Embryonic facial prominence (tissue), 1 donor: ENCODE data around the gene A4GALT.
"Not testable (repeated sequence)": the region's sequence is repeated elsewhere in the genome, so short reads cannot be mapped to it uniquely, and the experiment has no call there.

Experiments used
- DNase-seq: peaks from one replicate; pipeline ENCODE4 v3.0.0-alpha.2; 2016; ENCODE audit errors: extremely low spot score

Gene A4GALT

DNA sequence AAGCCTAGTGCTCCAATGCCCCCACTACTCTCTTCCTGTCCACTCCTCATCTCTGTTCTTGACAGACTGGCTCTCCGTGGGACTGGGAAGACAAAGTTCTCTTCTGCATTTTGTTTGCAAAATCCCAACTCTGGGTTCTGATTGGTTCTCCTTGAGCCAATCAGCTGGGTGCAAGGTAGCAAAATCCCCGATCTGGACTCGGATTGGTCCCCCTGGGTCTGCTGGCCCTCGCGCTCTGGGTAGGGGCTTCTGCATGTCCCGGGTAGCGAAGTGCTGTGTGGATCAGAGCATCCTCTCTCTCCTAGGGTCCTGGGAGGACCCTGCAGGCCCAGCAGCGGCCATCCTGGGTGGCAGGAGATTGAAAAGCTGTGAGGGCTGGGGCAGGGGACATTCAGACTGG lies 22.3 kb upstream of the A4GALT start:
- DNase-seq, result no peak

GRCh38 chr22:42740320-42740719 lies 19.6 kb upstream of the A4GALT start:
- DNase-seq, result not testable (repeated sequence)

DNA sequence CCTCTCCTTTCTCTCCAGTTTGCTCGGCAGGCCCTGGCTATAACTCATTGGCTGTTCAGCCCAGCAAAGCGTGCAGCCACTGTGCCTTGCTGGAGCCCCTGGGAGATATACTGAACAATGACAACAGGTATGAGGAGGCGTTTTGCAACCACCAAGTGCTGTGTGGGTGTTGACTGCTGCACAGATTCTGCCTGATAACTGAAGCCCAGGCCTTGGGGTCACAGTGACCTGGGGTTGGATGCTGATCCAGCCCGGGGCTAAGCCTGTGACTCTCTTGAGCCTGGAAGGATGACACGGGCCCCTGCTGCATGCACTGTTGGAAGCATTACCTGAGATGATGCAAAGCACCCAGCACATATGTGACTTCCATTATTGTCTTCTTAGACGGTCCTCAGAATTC lies 13.7 kb upstream of the A4GALT start:
- DNase-seq, result no peak

GRCh38 chr22:42733394-42733793 lies 12.7 kb upstream of the A4GALT start:
- DNase-seq, result not testable (repeated sequence)

GRCh38 chr22:42732081-42732480 lies 11.4 kb upstream of the A4GALT start:
- no peak for DNase-seq

DNA sequence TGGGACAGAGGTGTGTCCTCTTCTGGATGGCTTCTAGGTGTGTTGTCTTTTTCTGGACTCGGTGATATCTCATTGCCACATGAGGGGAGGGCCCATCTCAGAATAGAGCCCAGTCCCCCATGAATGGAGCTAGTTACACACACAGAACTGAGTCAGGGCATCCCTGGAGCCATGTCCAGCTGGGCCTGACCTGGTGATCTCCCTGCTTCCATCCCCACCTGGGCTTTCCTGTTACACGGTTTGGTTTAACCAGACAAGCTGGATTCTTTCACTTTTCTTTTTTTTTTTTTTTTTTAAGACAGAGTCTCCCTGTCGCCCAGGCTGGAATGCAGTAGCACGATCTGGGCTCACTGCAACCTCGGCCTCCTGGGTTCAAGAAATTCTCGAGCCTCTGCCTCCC lies 6.1 kb upstream of the A4GALT start:
- no peak for DNase-seq

DNA sequence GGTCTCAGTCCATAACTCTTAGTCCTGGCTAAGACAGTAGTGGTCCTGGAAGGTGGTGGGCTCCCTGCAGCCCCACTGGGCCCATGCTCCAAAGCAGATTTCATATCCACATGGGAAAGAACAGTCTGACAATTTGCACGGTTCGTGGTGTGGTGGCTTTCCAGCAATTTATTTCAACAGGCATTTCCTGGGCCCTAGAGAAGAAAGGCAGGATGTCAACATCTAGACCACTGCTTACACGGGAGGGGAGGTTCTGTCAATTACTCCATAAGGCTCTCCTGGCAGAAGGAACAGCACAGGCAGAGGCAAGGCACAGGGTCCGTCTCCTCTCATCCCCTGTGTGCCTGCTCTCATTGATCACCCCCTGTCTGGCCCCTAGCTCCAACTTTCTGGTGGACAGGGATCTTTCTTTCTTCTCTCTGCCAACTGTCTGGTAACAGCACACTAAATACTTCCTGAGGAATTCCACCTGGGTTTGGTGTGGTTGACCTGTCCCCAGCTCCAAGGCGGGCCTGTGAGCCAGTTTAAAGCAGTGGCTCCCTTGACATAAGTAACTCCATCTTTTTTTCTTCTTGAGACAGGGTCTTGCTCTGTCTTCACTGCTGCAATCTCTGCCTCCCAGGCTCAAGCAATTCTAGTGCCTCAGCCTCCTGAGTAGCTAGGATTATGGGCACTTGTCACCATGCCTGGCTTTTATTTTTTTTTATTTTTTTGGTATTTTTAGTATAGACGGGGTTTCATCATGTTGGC lies 5.1 kb upstream of the A4GALT start:
- no peak for DNase-seq

DNA sequence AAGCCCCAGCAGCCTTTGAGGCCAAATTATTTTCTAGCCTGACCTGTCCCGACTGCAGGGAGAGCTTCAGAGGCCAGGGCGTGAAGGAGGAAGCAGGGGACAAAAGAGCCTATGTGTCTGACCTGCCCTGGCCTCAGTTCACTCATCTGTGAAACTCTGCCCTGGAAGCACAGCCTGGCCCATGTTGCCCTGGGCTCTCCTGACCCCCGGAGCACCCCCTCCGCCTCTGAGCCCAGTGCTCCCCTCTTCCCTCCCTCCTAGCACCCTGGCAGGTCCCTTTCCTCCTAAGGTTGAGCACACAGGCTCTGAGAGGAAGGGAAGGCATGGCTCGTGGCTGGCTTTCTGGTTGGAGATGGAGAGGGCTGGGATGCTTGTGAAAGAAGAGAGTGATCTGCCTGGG lies 3.4 kb upstream of the A4GALT start:
- DNase-seq, result no peak

- no peak for DNase-seq
These were observed 370 bp upstream of the A4GALT start for GRCh38 chr22:42721045-42721434.

DNA sequence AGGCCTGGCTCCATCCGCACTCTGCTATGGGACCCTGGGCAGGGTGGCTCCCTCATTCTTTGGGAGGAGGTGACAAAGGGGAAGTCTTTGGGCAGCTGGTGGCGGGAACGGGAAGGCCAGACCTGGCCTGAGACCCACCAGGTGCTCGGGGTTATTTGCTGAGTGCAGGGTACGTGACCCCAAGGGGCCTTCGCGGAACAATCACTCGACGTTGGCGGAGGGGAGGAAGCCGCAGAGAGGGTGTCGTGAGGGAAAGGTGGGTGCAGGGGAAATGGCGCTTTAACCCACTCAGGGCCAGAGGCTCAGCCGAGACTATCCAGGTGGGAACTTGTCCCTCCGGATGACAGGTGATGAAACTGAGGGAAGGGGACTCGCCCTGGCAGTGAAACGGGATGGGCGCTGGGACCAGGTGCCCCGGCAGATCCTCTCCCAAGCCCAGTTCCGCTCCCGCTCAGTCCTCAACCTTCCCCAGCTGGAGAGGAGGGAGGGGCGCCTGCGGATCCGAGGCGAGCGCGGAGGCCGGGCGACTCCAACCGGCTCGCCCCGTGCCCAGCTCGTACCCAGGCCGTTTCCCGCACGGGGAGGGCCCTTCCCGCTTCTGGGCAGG lies 911 bp downstream of the A4GALT start:
- DNase-seq, result no peak

DNA sequence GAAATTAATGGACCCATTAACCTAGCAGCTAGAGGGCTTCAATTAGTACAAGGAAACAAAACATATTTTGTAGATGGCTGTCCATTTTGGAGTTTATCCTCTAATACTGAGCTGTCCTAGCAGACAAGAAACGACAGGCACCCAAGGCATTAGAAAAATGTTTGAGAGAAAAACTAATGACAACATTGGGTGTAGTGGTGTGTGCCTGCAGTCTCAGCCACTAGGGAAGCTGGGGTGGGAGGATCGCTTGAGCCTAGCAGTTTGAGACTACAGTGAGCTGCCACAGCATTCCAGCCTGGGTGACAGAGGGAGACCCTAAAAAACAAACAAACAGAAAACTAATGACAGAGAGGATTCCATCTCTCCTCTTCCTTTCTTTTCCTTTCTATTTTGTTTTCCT lies 1.5 kb downstream of the A4GALT start:
- no peak for DNase-seq

- DNase-seq, result no peak
These were observed 3.3 kb downstream of the A4GALT start for GRCh38 chr22:42717197-42717928.

DNA sequence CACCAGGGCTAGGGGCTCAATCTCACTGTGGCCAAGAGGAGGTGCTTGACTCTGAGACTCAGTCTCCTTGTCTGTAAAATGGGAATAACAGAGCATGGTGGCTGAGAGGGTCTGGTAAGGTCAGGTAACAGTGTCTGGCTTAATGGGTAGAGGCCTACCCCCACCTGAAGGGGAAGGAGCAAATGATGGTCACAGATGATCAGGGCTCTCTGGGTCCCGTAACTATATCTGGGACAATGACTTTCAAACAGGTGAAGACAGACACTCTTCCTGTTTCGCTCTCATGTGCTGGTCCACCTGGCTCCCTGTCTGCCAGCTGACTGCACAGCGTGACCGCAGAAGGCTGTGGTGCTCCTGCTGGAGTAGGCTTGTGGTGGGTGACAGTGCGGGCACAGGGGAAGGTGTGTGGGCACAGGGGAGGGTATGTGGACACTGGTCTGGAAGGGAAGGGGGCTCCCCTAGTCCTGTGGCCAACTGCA lies 4.0 kb downstream of the A4GALT start:
- DNase-seq, result no peak

- DNase-seq, result no peak
These were observed 4.4 kb downstream of the A4GALT start for GRCh38 chr22:42716221-42716620.

DNA sequence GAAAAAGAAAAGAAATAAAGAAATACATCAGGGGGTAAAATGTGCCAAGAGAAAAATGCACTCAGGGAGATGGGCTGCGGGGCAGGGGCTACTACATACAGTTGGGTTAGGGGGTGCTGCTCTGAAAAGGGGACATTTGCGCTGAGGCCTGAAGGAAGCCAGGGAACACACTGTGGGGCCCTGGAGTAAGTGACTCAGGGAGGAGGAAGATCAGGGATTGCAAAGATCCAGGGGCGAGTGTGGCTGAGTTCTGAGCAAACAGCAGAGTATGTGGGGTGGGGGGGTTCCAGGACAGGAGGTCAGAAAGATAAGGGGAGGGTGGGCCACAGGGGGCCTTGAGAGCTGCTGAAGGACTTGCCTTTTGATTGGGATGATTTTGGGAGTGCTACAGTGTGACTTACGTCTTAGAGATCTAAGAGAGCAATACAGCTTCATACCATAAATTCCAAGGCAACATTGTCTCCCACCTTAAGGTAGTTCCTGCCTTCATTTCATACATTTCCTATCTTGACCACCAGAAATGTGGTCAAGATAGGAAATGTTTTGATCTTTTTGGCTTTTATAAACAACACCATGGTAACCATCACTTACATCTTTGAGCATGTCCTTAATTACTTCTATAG lies 5.8 kb downstream of the A4GALT start:
- no peak for DNase-seq

DNA sequence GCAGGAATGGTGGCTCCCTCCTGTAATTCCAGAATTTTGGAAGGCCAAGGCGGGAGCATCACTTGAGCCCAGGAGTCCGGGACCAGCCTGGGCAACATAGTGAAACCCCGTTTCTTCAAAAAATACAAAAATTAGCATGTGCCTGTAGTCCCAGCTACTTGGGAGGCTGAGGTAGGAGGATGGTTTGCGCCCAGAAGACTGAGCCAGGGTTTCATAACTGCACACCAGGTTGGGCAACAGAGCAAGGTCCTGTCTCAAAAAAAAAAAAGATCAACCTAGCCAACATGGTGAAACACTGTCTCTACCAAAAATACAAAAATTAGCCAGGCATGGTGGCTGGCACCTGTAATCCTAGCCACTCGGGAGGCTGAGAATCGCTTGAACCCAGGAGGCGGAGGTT lies 6.4 kb downstream of the A4GALT start:
- no peak for DNase-seq

DNA sequence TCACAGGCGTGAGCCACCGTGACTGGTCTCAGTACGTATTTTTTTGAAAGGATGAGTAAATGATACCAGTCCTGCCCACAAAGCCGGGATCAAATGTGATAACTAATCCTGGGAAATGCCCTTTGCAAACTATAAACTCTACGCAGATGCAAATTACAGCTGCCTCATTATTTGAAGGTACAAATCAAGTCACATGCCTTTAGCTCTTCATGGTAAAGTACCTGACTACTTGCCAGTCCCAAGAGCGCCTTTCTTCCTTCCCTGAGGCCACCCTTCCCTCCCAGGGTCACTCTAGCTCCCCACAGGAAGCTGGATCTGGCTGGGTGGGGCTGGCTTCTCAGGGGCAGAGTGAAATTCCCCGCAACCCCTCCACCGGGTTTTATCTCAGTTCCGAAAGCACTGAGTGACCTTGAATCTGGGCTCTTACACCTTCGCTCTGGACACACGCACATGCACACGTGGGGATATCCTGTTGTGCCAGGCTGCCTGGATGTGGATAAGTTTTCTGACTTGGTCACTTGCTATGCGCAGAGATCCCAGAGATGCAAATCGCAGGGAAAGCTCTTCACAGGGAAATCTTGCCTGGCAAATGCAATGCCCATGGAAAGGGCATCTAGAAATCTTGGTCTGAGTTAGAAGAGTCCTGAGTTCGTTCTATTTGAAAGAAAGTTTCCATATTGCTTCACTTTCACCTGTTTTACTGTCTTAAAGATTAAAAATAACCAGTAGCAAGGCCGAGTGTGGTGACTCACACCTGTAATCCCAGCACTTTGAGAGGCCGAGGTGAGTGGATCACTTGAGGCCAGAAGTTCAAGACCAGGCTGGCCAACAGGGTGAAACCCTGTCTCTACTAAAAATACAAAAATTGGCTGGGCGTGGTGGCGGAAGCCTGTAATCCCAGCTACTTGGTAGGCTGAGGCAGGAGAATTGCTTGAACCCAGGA lies 8.5 kb downstream of the A4GALT start:
- DNase-seq, result no peak

DNA sequence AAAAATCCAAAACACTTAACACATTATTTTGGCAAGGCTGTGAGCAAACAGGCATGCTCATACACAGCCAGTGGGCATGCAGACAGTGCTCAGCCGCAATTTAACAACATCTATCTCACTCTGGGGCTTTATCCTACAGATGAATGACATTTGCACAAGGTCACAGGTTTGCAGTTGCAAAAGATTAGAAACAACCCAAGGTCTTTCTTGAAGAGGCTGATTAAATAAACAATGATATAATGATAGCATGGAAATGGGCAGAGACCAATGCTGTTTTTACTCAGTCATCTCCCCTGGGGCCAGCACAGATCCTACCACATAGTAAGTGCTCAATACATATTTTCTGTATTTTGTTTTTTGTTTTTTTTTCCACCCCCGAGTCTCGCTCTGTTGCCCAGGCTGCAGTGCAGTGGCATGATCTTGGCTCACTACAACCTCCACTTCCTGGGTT lies 9.4 kb downstream of the A4GALT start:
- no peak for DNase-seq

GRCh38 chr22:42708417-42708816 lies 12.3 kb downstream of the A4GALT start:
- no peak for DNase-seq

GRCh38 chr22:42707496-42707895 lies 13.2 kb downstream of the A4GALT start:
- DNase-seq, result no peak

- no peak for DNase-seq
These were observed 15.8 kb downstream of the A4GALT start for GRCh38 chr22:42704896-42705295.
